A673 (cell line): ENCODE data around the gene GPR137.

ENCODE experiments used
- CTCF ChIP-seq: fragments of 300-800, 200-600 bp; sonication (generic); conservative IDR thresholded peaks from 2 replicates; pipeline ENCODE4 v1.5.1; 2017; ENCODE audit warnings: low read depth, mild to moderate bottlenecking, antibody characterized with exemption, low read length, moderate library complexity, mixed read lengths
- EZH2 ChIP-seq: fragments of 200-600 bp; sonication (generic); IDR thresholded peaks from 2 replicates; pipeline ENCODE4 v1.6.1; 2017; ENCODE audit warnings: borderline replicate concordance, low read depth, mild to moderate bottlenecking, mixed read lengths, antibody characterized with exemption, low read length; ENCODE audit not compliant: poor library complexity, severe bottlenecking

- TF ChIP-seq EZH2 (no peak), CTCF (no peak)
Observed at GRCh38 chr11:64306876-64307622, 21.4 kb downstream of the GPR137 start.
